GM12875 (cell line): ENCODE results near the gene DGCR2.
"Not testable (repeated sequence)": the region's sequence is repeated elsewhere in the genome, so short reads cannot be mapped to it uniquely, and the experiment has no call there.

Experiments used
- H3K4me3 ChIP-seq: one replicate; pipeline ENCODE4 v1.5.1; 2011; ENCODE audit warnings: low read depth, low read length, control low read depth
- CTCF ChIP-seq: IDR thresholded peaks from 2 replicates; pipeline ENCODE4 v1.5.1; 2011; ENCODE audit warnings: low read depth, mild to moderate bottlenecking, control low read depth, inconsistent platforms, low read length, moderate library complexity, borderline replicate concordance; ENCODE audit not compliant: insufficient read depth

Gene DGCR2

GRCh38 chr22:19022755-19023154 lies 99.5 kb downstream of the DGCR2 start:
- TF ChIP-seq CTCF = no peak
- H3K4me3 ChIP-seq = no peak overlapping the region

- H3K4me3 ChIP-seq = no peak overlapping the region
- TF ChIP-seq CTCF = no peak
Measured at GRCh38 chr22:19019679-19020032, 102.6 kb downstream of the DGCR2 start.

GRCh38 chr22:19019029-19019678 lies 103.1 kb downstream of the DGCR2 start:
- no peak overlapping the region for H3K4me3 ChIP-seq
- TF ChIP-seq CTCF = no peak

- no peak for TF ChIP-seq CTCF
Measured at GRCh38 chr22:19018256-19018655, 104.0 kb downstream of the DGCR2 start.

GRCh38 chr22:19016081-19016766 lies 106.0 kb downstream of the DGCR2 start:
- TF ChIP-seq CTCF = no peak
- H3K4me3 ChIP-seq = no peak overlapping the region

More at GRCh38 chr22:19018256-19018655, 104.0 kb downstream of the DGCR2 start:
- H3K4me3 ChIP-seq = no peak overlapping the region

- no peak overlapping the region for H3K4me3 ChIP-seq
- no peak for TF ChIP-seq CTCF
Measured at GRCh38 chr22:19014886-19015285, 107.3 kb downstream of the DGCR2 start.

- not testable (repeated sequence) for H3K4me3 ChIP-seq
Measured at GRCh38 chr22:19013881-19014598, 108.2 kb downstream of the DGCR2 start.

- not testable (repeated sequence) for H3K4me3 ChIP-seq
Measured at GRCh38 chr22:19013411-19013810, 108.8 kb downstream of the DGCR2 start.
